ENCODE results near the gene SLC38A11.

GRCh38 chr2:164952057-164952702 lies 3.1 kb downstream of the SLC38A11 start:
- TF ChIP-seq ZNF639 (tag by site-specific recombination; IDR thresholded peaks at IDR 0.05) (no peak), ZBTB21 (tag by site-specific recombination; IDR thresholded peaks at IDR 0.05) (no peak), ZNF660 (tag by site-specific recombination; IDR thresholded peaks at IDR 0.05) (no peak), ZNF549 (tag by site-specific recombination; IDR thresholded peaks at IDR 0.05) (no peak), OSR2 (tag by site-specific recombination; IDR thresholded peaks at IDR 0.05) (no peak), ZNF580 (tag by site-specific recombination; IDR thresholded peaks at IDR 0.05) (no peak), ZNF280D (tag by site-specific recombination; IDR thresholded peaks at IDR 0.05) (no peak), CTCF (tag by site-specific recombination; IDR thresholded peaks at IDR 0.05) (no peak), MZF1 (tag by site-specific recombination; IDR thresholded peaks at IDR 0.05; ENCODE audit: borderline replicate concordance) (no peak), SALL2 (tag by site-specific recombination; IDR thresholded peaks at IDR 0.05; ENCODE audit: borderline replicate concordance) (no peak), GLIS2 (tag by site-specific recombination; IDR thresholded peaks at IDR 0.05) (no peak), YY2 (tag by site-specific recombination; IDR thresholded peaks at IDR 0.05) (no peak), ZSCAN30 (tag by site-specific recombination; IDR thresholded peaks at IDR 0.05) (no peak), PBX3 (CRISPR knock-in tag; IDR thresholded peaks at IDR 0.05) (no peak)
